ENCODE measurements around the gene ZEB1.
"Not testable (repeated sequence)": the region's sequence is repeated elsewhere in the genome, so short reads cannot be mapped to it uniquely, and the experiment has no call there.

ZEB1 gene

DNA sequence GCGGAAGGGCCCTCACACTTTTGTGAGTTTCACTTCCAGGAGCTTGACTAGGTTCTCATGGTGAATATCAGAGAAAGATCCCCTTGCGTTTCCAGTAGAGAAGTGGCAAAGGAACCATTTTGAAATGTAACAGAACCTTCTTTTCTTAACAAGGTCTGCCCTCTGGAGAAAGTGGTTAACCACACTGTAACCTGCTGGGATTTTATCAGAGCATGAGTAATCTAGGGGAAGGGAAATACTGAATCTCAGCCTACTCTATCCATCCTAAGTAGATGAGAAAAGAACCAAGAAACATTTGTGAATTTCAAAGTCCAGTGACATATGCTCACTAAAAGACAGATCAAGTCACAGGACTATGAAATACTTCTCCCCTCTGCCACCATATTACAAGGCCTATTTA is 235.5 kb downstream of the ZEB1 start:
- no peaks in the 10 kb centered on the region for H3K27me3 ChIP-seq (replicated peaks; ENCODE audit: insufficient read depth, low read length)
- no peak for DNase-seq
- H3K27ac ChIP-seq (ENCODE audit: low read length): no peak overlapping the region
- no peak overlapping the region for H3K4me2 ChIP-seq (ENCODE audit: low read depth, low read length)
- H2AFZ ChIP-seq (ENCODE audit: low read length): no peak overlapping the region
- no peak overlapping the region for H3K9ac ChIP-seq (ENCODE audit: low read length)
- H3K9me2 ChIP-seq (replicated peaks; ENCODE audit: insufficient read depth, low read length): no peaks in the 10 kb centered on the region
- no peaks in the 10 kb centered on the region for H3K36me3 ChIP-seq (replicated peaks; ENCODE audit: insufficient read depth, low read length)
- H3K4me1 ChIP-seq (ENCODE audit: low read length): no peaks in the 10 kb centered on the region
- no peak overlapping the region for H3K4me3 ChIP-seq (ENCODE audit: low read length)
- TF ChIP-seq EZH2phosphoT487 (IDR thresholded peaks at IDR 0.05; ENCODE audit: low read length) (no peak), EZH2 (optimal IDR thresholded peaks at IDR 0.05; ENCODE audit: low read depth, low read length) (no peak)
- TF ChIP-seq, protein P1, sequence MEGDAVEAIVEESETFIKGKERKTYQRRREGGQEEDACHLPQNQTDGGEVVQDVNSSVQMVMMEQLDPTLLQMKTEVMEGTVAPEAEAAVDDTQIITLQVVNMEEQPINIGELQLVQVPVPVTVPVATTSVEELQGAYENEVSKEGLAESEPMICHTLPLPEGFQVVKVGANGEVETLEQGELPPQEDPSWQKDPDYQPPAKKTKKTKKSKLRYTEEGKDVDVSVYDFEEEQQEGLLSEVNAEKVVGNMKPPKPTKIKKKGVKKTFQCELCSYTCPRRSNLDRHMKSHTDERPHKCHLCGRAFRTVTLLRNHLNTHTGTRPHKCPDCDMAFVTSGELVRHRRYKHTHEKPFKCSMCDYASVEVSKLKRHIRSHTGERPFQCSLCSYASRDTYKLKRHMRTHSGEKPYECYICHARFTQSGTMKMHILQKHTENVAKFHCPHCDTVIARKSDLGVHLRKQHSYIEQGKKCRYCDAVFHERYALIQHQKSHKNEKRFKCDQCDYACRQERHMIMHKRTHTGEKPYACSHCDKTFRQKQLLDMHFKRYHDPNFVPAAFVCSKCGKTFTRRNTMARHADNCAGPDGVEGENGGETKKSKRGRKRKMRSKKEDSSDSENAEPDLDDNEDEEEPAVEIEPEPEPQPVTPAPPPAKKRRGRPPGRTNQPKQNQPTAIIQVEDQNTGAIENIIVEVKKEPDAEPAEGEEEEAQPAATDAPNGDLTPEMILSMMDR (IDR thresholded peaks at IDR 0.05; ENCODE audit: low read length): no peak
- no peaks in the 10 kb centered on the region for H3K79me2 ChIP-seq (ENCODE audit: low read length)
- H4K20me1 ChIP-seq (ENCODE audit: insufficient read depth, low read length): no peaks in the 10 kb centered on the region
- H3K9me3 ChIP-seq (replicated peaks; ENCODE audit: insufficient read depth, low read length): no peaks in the 10 kb centered on the region
- no peaks in the 10 kb centered on the region for H3F3A ChIP-seq (ENCODE audit: insufficient read depth, low read length)

GRCh38 chr10:31557854-31558253 is 238.8 kb downstream of the ZEB1 start:
- Histone ChIP-seq H3K9ac (ENCODE audit: low read length) (no peak overlapping the region), H4K20me1 (ENCODE audit: insufficient read depth, low read length) (no peaks in the 10 kb centered on the region), H3K9me3 (replicated peaks; ENCODE audit: insufficient read depth, low read length) (no peaks in the 10 kb centered on the region), H3K4me2 (ENCODE audit: low read depth, low read length) (no peak overlapping the region), H3K4me1 (ENCODE audit: low read length) (no peaks in the 10 kb centered on the region), H3K79me2 (ENCODE audit: low read length) (no peaks in the 10 kb centered on the region), H2AFZ (ENCODE audit: low read length) (no peak overlapping the region), H3K9me2 (replicated peaks; ENCODE audit: insufficient read depth, low read length) (no peaks in the 10 kb centered on the region), H3K27me3 (replicated peaks; ENCODE audit: insufficient read depth, low read length) (no peaks in the 10 kb centered on the region), H3K36me3 (replicated peaks; ENCODE audit: insufficient read depth, low read length) (no peaks in the 10 kb centered on the region), H3K27ac (ENCODE audit: low read length) (no peak overlapping the region), H3F3A (ENCODE audit: insufficient read depth, low read length) (no peaks in the 10 kb centered on the region), H3K4me3 (ENCODE audit: low read length) (no peak overlapping the region)
- TF ChIP-seq EZH2phosphoT487 (IDR thresholded peaks at IDR 0.05; ENCODE audit: low read length) (no peak), EZH2 (optimal IDR thresholded peaks at IDR 0.05; ENCODE audit: low read depth, low read length) (no peak)
- TF ChIP-seq, protein P1 (IDR thresholded peaks at IDR 0.05; ENCODE audit: low read length): no peak
- no peak for DNase-seq

DNA sequence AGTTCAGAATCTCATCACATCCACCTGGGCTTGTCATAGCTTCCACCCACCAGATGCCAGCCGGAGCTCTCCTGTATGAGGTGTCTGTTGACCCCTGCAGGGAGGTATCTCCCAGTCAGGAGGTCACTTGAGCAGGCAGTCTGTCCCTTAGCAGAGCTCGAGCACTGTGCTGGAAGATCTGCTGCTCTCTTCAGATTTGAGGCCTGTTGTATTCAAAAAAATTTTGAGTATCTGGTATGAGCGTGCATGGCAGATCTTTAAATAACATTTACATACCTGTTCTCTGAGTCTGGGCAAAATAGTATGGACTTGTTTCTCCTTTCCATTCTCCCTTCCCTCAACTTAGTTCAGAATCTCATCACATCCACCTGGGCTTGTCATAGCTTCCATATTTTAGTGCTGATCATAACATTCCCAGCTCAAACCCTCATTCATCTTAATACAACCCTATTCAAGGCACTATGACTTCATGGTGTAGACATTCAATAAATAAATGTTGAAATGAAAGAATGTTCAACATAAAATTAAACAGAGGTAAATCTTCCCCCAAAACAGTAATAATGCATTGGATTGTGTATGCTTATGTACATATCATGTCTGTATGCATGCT is 249.3 kb downstream of the ZEB1 start:
- not testable (repeated sequence) for H3K4me1 ChIP-seq (ENCODE audit: low read length); H3K27me3 ChIP-seq (replicated peaks; ENCODE audit: insufficient read depth, low read length); H3K9me3 ChIP-seq (replicated peaks; ENCODE audit: insufficient read depth, low read length); H3K4me3 ChIP-seq (ENCODE audit: low read length); DNase-seq; H3K27ac ChIP-seq (ENCODE audit: low read length); H3K36me3 ChIP-seq (replicated peaks; ENCODE audit: insufficient read depth, low read length); H3K9ac ChIP-seq (ENCODE audit: low read length); H4K20me1 ChIP-seq (ENCODE audit: insufficient read depth, low read length); H3K9me2 ChIP-seq (replicated peaks; ENCODE audit: insufficient read depth, low read length); H3K4me2 ChIP-seq (ENCODE audit: low read depth, low read length); H3F3A ChIP-seq (ENCODE audit: insufficient read depth, low read length); H2AFZ ChIP-seq (ENCODE audit: low read length); H3K79me2 ChIP-seq (ENCODE audit: low read length)

DNA sequence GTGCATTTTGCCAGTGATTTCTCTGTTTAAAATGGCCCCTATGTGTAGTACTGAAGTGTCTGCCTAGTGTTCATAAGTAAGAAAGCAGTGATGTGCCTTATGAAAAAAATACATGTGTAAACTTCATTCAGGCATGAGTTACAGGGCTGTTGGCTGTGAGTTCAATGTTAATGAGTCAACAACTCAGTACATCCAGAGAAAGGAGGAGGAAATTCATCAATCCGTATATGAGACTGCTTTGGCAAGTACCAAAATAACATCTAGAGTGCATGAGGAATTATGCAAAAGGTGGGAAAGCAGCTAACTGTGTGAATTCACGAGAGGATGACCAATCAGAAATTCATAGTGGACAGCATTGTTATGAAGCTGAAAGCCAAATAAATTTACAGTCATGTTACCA is 255.6 kb downstream of the ZEB1 start:
- Histone ChIP-seq H3K79me2 (ENCODE audit: low read length) (no peaks in the 10 kb centered on the region), H3K4me2 (ENCODE audit: low read depth, low read length) (no peak overlapping the region), H4K20me1 (ENCODE audit: insufficient read depth, low read length) (no peaks in the 10 kb centered on the region), H3K4me1 (ENCODE audit: low read length) (no peaks in the 10 kb centered on the region), H2AFZ (ENCODE audit: low read length) (no peak overlapping the region), H3K27me3 (replicated peaks; ENCODE audit: insufficient read depth, low read length) (no peaks in the 10 kb centered on the region), H3K9ac (ENCODE audit: low read length) (no peak overlapping the region), H3K4me3 (ENCODE audit: low read length) (no peak overlapping the region), H3F3A (ENCODE audit: insufficient read depth, low read length) (no peaks in the 10 kb centered on the region), H3K9me2 (replicated peaks; ENCODE audit: insufficient read depth, low read length) (no peaks in the 10 kb centered on the region), H3K9me3 (replicated peaks; ENCODE audit: insufficient read depth, low read length) (no peaks in the 10 kb centered on the region), H3K36me3 (replicated peaks; ENCODE audit: insufficient read depth, low read length) (no peaks in the 10 kb centered on the region), H3K27ac (ENCODE audit: low read length) (no peak overlapping the region)
- TF ChIP-seq EZH2phosphoT487 (IDR thresholded peaks at IDR 0.05; ENCODE audit: low read length) (no peak), EZH2 (optimal IDR thresholded peaks at IDR 0.05; ENCODE audit: low read depth, low read length) (no peak)
- TF ChIP-seq, protein P1 (IDR thresholded peaks at IDR 0.05; ENCODE audit: low read length): no peak
- no peak for DNase-seq
